HUES48 (cell line): ENCODE measurements around the gene ASXL1.

ENCODE experiments used
- H3K27ac ChIP-seq: one replicate; pipeline ENCODE4 v1.7.0; 2013; ENCODE audit warnings: low read depth, low read length, inconsistent platforms
- H3K27me3 ChIP-seq: 2 replicates; pipeline ENCODE4 v1.6.1; 2013; ENCODE audit warnings: mild to moderate bottlenecking, low read length; ENCODE audit not compliant: control insufficient read depth, insufficient read depth
- H3K36me3 ChIP-seq: 2 replicates; pipeline ENCODE4 v1.6.1; 2013; ENCODE audit warnings: low read length; ENCODE audit not compliant: control insufficient read depth, insufficient read depth
- H3K4me1 ChIP-seq: 2 replicates; pipeline ENCODE4 v1.6.1; 2013; ENCODE audit warnings: mild to moderate bottlenecking, low read length; ENCODE audit not compliant: control insufficient read depth, insufficient read depth
- H3K4me3 ChIP-seq: 2 replicates; pipeline ENCODE4 v1.5.1; 2013; ENCODE audit warnings: mild to moderate bottlenecking, low read depth, low read length
- H3K9ac ChIP-seq: 2 replicates; pipeline ENCODE4 v1.6.1; 2013; ENCODE audit warnings: mild to moderate bottlenecking, low read depth, low read length, moderate library complexity
- H3K9me3 ChIP-seq: 2 replicates; pipeline ENCODE4 v1.6.1; 2013; ENCODE audit warnings: low read length; ENCODE audit not compliant: control insufficient read depth, insufficient read depth

Gene ASXL1

DNA sequence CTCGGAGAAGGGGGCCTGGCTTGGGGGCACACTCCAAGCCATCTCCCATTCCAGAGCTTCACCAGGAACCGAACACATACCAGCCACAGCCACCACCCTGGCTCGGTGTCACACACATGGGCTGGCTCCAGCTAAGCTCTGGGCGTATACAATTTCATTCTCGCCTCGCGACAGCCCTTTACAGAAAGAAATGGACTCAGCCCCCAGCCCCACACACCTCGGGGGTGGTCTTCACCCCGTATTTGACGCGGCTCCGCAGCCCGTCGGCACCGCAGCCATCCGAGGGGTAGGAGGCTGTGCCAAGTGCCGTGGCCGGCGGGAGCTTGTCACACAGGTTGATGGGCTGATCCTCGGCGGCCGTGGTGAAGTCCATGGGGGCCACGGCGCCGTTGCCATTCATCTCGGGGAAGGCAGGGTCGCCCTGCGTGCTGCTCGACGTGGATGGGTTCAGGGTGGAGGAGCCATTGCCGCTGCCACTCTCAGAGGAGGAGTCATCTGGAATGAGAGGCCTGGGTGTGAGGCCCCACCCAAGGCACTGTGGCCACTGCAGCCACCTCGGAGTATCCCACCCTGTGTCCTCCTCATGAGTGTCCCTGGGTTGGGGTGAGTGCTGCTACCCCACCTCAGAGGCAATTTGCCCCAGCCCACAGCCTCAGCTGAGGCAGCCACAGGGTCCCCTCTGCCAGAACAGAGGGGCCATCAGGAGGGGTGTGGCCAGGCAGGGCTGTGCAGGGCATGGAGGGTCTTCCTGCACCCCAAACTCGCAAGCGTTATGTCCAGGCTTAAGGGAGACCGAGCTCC lies 98.0 kb downstream of the ASXL1 start:
- Histone ChIP-seq H3K9ac (no peak overlapping the region), H3K27me3 (no peaks in the 10 kb centered on the region), H3K36me3 (peaks cover 29% of the 10 kb centered on the region), H3K27ac (no peak overlapping the region), H3K4me3 (no peak overlapping the region), H3K4me1 (peaks cover 13% of the 10 kb centered on the region), H3K9me3 (no peaks in the 10 kb centered on the region)

DNA sequence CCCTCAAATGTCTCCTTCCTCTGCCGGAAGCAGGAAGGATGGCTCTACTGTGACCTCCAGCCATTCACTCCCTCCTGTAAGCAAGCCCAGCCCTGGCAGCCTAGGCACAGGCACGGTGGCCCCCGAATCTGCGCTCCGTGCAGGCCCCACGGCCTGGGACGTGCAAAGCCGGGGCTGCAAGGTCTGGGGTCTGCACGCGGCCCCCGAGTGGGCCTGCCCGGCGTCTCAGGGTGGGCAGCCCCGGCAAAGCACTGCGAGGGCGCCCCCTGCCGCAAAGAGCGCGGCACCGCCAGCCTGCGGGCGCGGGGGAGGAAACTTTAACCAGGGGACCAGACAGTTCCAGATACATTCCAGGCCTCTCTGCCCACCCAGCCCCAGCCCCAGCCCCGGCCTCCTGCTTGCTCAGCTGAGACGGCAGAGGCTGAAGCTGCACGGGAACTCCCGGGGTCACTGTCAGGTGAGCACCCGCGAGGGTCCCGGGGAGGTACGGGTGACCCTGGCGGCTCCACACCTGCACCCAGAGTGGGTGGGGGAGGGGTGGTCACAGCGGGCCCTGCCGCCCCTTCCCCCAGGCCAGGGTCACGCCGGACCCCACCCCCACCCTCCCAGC lies 98.8 kb downstream of the ASXL1 start:
- Histone ChIP-seq H3K9ac (no peak overlapping the region), H3K9me3 (no peaks in the 10 kb centered on the region), H3K27ac (peak overlapping the region; percentile 80), H3K27me3 (no peaks in the 10 kb centered on the region), H3K4me1 (peaks cover 13% of the 10 kb centered on the region), H3K36me3 (peaks cover 20% of the 10 kb centered on the region), H3K4me3 (peak overlapping the region; percentile 61)

DNA sequence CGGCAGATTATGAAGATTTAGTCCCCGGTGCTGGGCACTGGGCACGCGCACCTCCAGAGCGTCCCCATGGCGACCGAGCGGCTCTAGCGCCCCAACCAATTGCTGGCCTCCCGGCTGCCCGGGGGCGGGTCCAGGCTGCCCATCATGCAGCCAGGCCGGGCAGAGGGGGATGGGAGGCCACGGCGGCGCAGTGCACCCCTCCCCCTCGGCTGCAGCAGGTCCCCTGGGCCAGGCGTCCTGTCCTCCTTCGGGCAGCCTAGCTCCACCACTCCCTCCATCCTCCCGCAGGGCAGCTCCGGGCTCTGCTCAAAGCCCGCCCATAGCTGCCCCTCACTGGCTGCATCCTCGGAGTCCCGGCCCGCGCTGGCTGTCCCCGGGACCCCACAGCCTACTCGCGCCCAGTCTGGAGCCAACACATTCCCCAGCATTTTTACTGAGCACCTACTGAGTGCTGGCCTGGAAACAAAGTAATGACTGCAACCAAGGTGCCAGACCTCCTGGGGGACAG lies 99.4 kb downstream of the ASXL1 start:
- peaks cover 13% of the 10 kb centered on the region for H3K4me1 ChIP-seq
- H3K27me3 ChIP-seq, result no peaks in the 10 kb centered on the region
- no peak overlapping the region for H3K9ac ChIP-seq
- peak overlapping the region; percentile 61 for H3K4me3 ChIP-seq
- peak overlapping the region; percentile 80 for H3K27ac ChIP-seq
- peaks cover 15% of the 10 kb centered on the region for H3K36me3 ChIP-seq
- no peaks in the 10 kb centered on the region for H3K9me3 ChIP-seq

DNA sequence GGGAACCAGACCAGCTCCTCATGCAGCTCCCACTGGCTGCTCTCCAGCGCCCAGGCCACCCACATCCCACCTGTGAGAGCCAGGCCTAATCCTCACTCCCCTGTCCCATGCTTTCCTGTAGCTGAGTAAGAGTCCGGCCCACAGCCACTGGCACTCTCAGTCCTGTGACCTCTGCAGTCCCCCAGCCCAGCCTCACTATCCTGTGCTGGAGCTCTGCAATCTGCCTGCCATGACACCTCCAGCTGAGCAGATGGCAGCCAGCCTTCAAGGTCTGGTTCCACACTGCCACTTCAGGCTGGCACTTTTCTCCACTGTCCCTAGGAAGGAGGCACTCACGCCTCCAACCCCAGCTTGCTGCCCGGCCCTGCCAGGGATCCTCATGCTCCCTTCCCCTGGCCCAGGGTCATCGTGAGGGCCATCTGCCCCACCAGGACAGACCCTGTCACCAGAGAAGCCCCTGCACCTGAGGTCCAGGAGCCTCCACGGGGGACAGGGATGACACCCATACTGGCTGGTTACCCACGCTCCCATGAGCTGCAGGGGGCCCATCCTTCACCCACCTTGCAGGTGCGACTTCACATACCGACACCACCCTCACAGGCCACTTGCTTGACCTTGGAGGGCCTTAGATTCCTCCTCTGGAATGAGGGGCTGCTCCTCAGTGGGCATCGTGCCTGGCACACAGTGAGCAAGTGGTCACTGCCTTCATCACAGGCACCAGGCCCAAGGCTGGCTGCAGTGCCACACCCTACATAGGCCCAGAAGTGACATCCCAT lies 100.1 kb downstream of the ASXL1 start:
- Histone ChIP-seq H3K27me3 (no peaks in the 10 kb centered on the region), H3K4me3 (peak overlapping the region; percentile 61), H3K9ac (no peak overlapping the region), H3K27ac (peak overlapping the region; percentile 31), H3K4me1 (peaks cover 13% of the 10 kb centered on the region), H3K9me3 (no peaks in the 10 kb centered on the region), H3K36me3 (peaks cover 8% of the 10 kb centered on the region)

DNA sequence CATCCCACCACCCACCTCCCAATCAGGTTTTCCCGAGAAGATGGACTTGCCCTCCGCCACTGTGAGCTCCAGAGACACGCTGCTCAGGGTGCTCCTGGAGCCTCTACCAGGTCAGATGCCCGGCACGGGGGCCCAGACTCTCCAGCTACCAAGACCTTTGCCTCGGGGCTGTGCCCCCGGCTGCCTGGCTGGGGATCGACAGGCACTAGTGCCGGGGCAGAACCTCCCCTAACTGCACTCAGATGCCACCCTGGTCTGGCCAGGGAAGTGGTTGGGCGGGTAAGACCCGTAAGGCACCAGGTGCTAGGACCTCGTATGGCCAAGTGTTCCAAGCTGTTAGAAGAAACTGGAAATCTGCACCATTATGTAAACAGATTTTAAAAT lies 100.7 kb downstream of the ASXL1 start:
- H3K4me3 ChIP-seq, result no peak overlapping the region

DNA sequence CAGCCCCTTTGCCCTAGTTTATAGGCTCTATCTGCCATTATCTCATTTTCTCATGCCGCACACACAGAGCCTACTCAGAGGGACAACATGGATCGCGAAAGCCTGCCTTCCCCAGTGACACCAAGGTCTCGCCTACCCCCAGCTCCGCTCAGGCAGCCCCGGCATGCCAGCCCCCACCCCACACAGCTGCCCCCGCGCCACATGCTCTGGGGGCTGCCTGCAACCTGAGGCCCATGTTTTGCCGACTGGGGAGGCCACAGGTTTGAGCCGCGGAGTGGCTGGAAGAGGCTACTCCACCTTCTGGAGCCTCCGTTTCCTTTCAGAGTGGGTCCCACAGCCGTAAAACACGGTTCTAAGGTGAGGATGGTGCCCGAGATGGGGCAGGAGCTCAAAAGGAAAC lies 102.1 kb downstream of the ASXL1 start:
- no peaks in the 10 kb centered on the region for H3K9me3 ChIP-seq
- H3K4me1 ChIP-seq, result peaks cover 20% of the 10 kb centered on the region
- H3K27ac ChIP-seq, result no peak overlapping the region
- H3K9ac ChIP-seq, result no peak overlapping the region
- no peak overlapping the region for H3K4me3 ChIP-seq
- no peaks in the 10 kb centered on the region for H3K27me3 ChIP-seq
- no peaks in the 10 kb centered on the region for H3K36me3 ChIP-seq

More for the DNA sequence above, 100.7 kb downstream of the ASXL1 start:
- Histone ChIP-seq H3K36me3 (peaks cover 2% of the 10 kb centered on the region; the same call in 1 of the 2 replicates), H3K9me3 (no peaks in the 10 kb centered on the region), H3K9ac (no peak overlapping the region), H3K27me3 (no peaks in the 10 kb centered on the region), H3K4me1 (peaks cover 14% of the 10 kb centered on the region), H3K27ac (no peak overlapping the region)

DNA sequence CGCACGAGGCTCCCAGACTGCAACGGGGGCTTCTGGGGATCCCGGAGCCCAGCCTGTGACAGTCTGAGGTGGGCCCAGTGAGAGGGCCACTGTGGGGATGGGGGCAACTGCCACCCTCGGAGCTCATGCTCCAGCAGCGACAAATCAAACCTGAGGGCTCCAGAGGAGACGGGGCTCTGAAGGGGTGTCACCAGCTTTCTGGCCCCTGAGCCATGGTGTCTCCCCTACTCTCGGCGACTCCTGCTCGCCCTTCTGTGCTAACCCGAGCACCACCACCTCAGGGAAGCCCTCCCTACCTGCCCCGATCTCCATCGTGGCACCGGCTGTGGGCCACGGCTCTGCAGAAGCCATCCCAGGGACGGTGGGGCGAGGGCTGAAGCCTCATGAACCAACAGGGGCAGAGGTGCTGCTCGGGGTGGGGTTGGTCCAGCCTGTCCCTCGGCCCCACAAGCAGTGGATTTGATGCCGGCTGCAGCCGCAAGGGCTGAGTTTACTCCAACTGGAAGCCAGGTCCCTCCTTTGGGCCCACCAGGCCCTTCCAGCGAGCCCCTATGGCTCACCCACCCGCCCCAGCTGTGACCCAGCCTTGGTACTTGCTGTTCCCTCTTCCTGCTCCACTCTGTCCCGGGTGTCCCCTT lies 102.7 kb downstream of the ASXL1 start:
- Histone ChIP-seq H3K4me1 (peaks cover 20% of the 10 kb centered on the region), H3K27me3 (no peaks in the 10 kb centered on the region)

DNA sequence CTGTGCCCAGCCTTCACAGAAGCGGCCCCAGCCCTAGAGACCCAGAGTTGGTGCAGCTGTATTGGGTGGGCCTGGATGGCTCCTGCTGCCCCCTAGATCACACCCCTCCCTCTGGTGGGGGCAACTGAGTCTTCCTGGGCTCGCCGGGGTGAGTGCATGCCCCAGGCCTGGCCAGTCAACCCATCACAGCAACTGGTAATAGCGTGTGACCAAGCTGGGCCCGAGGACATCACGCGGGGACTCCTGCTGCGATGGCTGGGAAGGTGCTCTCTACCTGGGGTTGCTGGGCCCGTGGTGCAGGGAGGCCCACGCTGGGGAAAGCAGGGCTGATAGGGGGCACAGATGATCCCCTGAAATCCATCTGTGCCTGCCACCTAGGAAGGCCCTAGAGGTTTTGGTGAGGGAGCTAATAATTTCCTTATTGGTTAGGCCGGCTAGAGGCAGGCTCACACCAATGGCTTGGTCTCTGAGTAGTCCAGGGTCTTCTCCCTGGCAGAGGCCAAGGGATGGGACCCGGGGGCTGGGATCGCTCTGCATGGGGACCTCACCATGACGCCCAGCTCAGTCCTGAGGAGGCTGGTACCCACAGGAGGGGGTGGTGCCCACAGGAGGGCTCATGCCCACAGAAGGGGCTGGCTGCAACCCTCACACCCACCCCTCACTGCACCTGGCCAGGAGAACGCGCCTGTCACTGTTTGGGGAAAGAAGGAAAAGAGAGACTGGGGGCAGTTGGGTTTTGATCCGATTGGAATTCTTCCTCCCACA lies 103.9 kb downstream of the ASXL1 start:
- no peak overlapping the region for H3K27ac ChIP-seq
- no peaks in the 10 kb centered on the region for H3K9me3 ChIP-seq
- peaks cover 15% of the 10 kb centered on the region for H3K4me1 ChIP-seq
- H3K36me3 ChIP-seq, result peaks cover 4% of the 10 kb centered on the region; the same call in 1 of the 2 replicates
- no peaks in the 10 kb centered on the region for H3K27me3 ChIP-seq
- H3K4me3 ChIP-seq, result no peak overlapping the region
- no peak overlapping the region for H3K9ac ChIP-seq

More for the DNA sequence above, 102.7 kb downstream of the ASXL1 start:
- no peak overlapping the region for H3K27ac ChIP-seq
- no peaks in the 10 kb centered on the region for H3K9me3 ChIP-seq
- no peak overlapping the region for H3K4me3 ChIP-seq
- peaks cover 4% of the 10 kb centered on the region; the same call in 1 of the 2 replicates for H3K36me3 ChIP-seq
- no peak overlapping the region for H3K9ac ChIP-seq

DNA sequence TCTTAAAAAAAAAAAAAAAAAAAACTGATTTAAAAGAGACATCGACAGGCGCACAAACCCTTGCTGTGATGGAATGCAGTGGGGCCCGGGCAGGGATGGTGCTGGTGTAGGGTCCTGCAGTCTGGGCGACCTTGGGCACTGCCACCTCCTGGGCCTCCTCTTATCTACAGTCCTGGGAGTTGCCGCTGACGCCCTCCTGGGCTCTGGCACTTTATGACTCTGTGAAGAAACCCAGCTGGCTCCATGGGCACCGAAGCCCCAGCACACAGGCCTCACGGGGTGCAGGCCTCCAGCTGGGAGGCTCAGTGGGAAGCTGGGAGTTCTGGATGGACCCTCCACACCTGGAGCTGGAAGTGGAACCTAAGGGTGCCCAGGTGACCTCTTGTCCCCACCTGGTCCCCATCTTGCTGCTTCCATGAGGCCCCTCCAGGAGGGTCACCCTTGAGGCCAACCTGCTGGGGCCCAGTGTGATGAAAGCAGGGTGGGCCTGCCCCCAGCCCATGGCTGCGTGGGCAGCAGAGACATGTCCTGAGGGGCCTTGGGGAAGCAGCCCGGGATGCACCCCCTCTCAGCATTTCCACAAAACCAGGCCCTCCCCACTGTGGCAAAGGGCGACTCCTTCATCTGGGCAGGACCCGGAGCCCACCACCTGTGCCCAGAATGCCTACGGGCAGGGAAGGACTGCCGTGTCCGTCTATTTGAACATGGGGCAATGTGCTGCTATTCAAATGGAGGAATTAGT lies 104.9 kb downstream of the ASXL1 start:
- H3K4me1 ChIP-seq, result peaks cover 10% of the 10 kb centered on the region
- H3K36me3 ChIP-seq, result peaks cover 4% of the 10 kb centered on the region; the same call in 1 of the 2 replicates

More for the DNA sequence above, 104.9 kb downstream of the ASXL1 start:
- Histone ChIP-seq H3K27ac (no peak overlapping the region), H3K9me3 (no peaks in the 10 kb centered on the region), H3K27me3 (no peaks in the 10 kb centered on the region), H3K9ac (no peak overlapping the region), H3K4me3 (no peak overlapping the region)
